GM18526 (cell line): ENCODE measurements around the gene HIC1.

ENCODE experiments used
- POLR2A ChIP-seq: IDR thresholded peaks from 3 replicates; pipeline ENCODE4 v1.6.1; 2011; ENCODE audit not compliant: insufficient read length; ENCODE audit errors: extremely low read depth

Gene HIC1

DNA sequence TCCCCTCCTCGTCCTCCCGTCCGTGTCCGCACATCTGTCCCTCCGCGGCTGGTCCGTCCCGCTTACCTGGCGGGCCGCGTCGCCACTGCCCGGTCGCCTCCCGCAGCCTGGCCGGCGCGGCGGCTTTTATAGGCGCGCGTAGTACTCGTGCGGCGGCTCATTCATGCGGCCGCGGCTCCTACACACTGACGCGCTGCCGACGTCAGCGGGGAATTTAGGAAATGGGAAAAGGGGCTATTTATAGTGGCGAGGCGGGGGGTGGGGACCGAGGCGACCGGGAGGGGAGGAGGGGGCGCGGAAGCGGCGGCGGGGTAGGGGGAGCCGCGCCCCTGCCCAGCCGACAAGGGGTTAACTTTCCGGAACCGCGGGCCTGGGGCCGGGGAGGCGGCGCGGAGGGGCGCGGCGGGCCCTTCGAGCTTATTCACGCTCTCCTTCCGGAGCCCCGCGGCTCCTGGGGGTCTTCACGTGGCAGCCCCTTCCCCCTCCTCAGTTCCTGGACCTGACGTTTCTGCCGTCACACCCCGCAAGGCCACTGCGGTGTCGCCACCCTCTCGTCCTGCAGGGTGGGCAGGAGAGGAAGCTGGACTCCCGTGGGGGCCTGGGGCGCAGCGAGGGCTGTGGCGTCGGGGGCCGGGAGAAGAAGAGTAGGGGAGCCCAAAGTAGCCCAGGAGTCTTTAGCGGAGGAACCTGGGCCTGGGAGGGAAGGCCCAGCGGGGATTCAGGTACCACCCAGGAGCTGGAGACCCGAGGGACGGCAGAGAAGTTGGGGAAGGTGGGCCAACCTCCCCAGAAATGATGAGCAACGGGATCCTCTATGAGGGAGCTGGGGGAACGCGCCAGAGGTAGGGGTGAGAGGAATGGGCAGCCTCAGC, 3.6 kb upstream of the HIC1 start:
- TF ChIP-seq POLR2A = no peak

DNA sequence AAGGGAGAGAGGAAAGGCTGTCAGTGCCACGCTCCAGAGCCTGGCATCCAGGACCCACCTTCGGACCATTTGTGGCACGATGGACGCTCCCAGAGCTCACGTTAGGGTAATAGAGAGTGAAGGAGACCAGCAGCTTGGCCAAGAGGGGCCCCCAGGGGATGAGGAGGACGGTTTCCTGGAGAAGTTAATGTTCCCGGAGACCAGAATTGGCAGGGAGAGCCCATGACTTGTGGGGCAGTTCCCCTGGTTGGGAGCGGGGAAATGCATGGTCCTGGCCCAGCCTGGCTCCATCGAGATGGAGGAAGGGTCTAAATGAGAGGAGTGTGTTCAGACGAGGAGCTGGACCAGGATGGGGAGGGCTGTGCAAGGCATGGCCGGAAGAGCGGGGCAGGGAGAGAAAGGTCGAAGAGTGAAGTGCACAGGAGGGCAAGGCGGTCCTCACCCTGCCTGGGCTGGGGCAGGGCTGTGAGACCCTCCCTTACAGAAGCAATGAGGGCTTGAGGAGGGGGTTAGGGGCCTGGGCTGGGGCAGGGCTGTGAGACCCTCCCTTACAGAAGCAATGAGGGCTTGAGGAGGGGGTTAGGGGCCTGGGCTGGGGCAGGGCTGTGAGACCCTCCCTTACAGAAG, 2.9 kb upstream of the HIC1 start:
- no peak for TF ChIP-seq POLR2A

DNA sequence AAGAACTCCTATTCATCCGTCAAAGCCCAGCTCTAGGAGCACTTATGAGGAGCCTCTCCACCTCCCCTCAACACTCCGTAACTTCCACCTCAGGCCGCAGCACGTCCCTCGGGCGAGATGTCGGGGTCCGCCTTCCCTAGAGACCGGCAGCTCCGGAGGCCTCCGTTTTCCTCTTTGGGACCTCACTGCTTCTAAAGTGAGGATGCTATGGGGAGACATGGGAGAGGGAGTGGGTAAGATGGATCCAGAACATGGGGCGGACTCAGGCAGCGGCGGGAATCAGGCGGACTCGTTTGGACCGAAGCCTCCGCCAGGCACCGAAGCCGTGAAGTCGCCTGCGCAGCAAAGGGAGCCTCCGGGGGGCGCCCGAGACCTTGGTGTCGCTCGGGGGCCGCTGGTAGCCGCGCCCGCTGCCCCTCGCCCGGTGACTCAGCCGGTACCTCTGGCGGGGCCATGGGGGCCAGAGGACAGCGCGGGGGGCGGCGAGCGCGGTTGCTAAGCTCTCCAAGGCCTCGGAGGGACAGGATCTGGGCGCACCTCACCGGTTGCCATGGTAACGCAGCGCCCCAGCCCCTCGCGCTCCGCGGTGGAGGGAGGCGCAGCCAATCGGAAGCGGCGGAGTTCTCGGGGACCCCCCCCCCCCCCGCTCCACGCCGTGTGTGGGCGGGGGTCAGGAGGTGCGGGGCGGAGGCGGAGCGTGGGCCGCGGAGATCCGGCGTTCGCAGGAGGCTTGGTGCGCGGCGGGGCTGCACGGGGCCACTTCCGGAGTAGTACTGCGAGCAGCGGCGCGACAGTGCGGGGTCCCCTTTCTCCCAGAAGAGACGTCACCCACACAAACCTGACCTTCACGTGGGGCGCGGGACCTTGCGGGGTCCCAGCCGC, 1.3 kb upstream of the HIC1 start:
- TF ChIP-seq POLR2A = no peak

DNA sequence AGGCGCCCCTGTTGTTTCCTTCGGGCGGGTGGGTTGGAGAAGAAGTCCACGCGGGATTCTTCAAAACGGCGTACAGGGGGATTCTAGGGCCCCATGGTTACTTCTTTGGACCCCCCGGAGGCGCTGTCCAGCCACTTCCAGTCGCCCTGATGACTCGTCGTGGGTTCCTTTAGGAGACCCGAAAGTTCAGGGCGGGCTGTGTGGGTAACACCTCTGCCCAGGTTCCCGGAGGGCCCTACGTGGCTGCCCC, 716 bp upstream of the HIC1 start:
- TF ChIP-seq POLR2A = no peak

DNA sequence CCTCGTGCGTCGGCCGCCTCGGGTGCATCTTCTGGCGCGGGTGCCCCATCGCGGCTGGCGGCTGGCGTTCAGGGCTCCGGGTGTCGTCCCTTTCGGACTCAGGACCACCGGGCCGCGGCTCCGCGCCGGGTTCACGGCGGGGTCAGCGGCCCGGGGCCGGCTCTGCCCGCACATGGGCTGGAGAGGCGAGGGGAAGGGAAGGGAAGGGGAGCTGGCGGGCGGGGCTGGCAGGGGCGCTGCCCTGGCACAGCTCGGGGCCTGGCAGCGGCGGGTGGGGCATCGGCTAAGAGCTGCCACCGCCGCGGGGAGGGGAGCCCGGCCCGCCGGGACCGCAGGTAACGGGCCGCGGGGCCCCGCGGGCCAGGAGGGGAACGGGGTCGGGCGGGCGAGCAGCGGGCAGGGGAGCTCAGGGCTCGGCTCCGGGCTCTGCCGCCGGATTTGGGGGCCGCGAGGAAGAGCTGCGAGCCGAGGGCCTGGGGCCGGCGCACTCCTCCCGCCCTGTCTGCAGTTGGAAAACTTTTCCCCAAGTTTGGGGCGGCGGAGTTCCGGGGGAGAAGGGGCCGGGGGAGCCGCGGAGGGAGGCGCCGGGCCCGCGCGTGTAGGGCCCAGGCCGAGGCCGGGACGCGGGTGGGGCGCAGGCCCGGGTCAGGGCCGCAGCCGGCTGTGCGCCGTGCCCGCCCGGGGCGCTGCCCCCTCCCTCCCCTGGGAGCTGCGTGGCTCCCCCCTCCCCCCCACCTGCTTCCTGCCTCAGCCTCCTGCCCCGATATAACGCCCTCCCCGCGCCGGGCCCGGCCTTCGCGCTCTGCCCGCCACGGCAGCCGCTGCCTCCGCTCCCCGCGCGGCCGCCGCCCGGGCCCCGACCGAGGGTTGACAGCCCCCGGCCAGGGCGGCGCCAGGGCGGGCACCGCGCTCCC, 646 bp downstream of the HIC1 start:
- TF ChIP-seq POLR2A = no peak

DNA sequence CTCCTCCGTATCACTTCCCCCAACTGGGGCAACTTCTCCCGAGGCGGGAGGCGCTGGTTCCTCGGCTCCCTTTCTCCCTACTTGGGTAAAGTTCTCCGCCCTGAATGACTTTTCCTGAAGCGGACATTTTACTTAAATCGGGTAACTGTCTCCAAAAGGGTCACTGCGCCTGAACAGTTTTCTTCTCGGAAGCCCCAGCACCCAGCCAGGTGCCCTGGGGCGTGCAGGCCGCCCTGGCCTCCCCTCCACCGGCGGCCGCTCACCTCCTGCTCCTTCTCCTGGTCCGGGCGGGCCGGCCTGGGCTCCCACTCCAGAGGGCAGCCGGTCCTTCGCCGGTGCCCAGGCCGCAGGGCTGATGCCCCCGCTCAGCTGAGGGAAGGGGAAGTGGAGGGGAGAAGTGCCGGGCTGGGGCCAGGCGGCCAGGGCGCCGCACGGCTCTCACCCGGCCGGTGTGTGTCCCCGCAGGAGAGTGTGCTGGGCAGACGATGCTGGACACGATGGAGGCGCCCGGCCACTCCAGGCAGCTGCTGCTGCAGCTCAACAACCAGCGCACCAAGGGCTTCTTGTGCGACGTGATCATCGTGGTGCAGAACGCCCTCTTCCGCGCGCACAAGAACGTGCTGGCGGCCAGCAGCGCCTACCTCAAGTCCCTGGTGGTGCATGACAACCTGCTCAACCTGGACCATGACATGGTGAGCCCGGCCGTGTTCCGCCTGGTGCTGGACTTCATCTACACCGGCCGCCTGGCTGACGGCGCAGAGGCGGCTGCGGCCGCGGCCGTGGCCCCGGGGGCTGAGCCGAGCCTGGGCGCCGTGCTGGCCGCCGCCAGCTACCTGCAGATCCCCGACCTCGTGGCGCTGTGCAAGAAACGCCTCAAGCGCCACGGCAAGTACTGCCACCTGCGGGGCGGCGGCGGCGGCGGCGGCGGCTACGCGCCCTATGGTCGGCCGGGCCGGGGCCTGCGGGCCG, 1.6 kb downstream of the HIC1 start:
- TF ChIP-seq POLR2A = no peak

DNA sequence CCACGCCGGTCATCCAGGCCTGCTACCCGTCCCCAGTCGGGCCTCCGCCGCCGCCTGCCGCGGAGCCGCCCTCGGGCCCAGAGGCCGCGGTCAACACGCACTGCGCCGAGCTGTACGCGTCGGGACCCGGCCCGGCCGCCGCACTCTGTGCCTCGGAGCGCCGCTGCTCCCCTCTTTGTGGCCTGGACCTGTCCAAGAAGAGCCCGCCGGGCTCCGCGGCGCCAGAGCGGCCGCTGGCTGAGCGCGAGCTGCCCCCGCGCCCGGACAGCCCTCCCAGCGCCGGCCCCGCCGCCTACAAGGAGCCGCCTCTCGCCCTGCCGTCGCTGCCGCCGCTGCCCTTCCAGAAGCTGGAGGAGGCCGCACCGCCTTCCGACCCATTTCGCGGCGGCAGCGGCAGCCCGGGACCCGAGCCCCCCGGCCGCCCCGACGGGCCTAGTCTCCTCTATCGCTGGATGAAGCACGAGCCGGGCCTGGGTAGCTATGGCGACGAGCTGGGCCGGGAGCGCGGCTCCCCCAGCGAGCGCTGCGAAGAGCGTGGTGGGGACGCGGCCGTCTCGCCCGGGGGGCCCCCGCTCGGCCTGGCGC, 2.4 kb downstream of the HIC1 start:
- TF ChIP-seq POLR2A = no peak

DNA sequence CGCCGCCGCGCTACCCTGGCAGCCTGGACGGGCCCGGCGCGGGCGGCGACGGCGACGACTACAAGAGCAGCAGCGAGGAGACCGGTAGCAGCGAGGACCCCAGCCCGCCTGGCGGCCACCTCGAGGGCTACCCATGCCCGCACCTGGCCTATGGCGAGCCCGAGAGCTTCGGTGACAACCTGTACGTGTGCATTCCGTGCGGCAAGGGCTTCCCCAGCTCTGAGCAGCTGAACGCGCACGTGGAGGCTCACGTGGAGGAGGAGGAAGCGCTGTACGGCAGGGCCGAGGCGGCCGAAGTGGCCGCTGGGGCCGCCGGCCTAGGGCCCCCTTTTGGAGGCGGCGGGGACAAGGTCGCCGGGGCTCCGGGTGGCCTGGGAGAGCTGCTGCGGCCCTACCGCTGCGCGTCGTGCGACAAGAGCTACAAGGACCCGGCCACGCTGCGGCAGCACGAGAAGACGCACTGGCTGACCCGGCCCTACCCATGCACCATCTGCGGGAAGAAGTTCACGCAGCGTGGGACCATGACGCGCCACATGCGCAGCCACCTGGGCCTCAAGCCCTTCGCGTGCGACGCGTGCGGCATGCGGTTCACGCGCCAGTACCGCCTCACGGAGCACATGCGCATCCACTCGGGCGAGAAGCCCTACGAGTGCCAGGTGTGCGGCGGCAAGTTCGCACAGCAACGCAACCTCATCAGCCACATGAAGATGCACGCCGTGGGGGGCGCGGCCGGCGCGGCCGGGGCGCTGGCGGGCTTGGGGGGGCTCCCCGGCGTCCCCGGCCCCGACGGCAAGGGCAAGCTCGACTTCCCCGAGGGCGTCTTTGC, 3.1 kb downstream of the HIC1 start:
- no peak for TF ChIP-seq POLR2A

DNA sequence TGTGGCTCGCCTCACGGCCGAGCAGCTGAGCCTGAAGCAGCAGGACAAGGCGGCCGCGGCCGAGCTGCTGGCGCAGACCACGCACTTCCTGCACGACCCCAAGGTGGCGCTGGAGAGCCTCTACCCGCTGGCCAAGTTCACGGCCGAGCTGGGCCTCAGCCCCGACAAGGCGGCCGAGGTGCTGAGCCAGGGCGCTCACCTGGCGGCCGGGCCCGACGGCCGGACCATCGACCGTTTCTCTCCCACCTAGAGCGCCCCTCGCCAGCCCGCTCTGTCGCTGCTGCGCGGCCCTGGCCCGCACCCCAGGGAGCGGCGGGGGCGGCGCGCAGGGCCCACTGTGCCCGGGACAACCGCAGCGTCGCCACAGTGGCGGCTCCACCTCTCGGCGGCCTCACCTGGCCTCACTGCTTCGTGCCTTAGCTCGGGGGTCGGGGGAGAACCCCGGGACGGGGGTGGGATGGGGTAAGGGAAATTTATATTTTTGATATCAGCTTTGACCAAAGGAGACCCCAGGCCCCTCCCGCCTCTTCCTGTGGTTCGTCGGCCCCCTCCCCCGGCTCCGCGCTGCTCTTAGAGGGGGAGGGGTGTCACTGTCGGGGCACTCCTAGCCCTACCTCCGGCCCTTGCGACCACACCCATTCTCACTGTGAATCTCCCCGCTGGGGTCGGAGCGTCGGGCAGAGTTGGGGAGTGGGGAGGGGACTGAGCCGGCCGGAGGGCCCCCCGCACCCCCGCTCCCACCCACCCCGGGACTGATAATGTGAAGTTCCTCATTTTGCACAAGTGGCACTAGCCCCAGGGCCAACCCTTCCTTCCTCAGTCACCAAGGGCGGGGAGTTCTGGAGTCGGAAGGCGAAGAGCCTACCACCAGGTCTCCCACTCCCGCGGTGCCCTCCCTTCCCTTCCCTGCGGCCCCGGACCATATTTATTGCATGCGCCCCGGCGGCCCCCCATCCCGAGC, 4.0 kb downstream of the HIC1 start:
- TF ChIP-seq POLR2A = no peak

DNA sequence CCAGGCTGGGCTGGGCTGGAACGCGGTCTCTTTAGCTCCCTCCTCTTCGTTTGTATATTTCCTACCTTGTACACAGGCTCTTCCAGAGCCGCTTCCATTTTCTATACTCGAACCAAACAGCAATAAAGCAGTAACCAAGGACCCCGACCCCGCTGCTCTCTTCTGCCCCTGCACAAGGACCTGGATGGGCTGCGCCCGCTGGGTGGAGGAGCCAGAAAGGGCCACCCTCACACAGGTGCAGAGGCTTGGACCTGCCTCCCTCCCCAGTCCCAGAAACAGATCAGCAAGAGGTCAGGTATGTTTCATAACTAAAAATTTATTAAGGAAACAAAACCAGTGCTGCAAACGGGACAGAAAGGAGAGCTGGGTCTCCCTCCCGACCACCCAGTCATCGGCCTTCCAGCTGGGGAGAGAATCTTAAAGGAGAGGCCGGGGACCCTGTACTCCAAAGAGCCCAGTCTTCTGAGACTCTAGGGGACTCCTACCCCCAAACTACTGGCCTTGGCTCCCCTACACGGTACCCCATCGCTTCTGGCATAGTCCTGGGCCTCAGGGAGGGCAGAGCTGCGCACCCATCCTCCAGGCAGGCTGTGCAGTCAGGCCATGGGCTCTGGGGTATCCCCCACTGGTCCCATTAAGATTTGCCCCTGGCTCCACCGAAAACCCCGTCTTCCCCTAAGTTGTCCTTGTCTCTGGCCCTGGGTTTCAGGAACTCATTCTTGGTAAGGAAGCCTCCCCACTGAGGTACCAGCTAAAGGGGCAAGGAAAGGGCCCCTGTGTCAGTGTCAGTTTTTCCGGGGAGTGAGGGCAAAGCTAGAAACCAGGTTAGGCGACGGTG, 4.9 kb downstream of the HIC1 start:
- no peak for TF ChIP-seq POLR2A

DNA sequence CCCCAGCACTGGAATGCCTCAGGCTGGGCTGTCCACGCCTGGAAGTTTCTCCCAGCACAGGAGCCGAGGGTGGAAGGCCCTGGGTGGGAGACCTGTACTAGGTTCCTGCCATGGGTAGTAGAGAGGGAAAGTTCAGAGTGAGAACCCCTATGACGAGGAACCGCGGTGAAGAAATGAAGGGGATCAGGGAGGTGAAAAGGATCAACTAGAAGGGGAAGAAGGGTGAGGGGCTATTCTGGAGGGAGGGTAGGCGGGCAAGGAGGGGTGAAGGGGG, 5.4 kb downstream of the HIC1 start:
- no peak for TF ChIP-seq POLR2A
